HEK293 (cell line): ENCODE results near the gene KIAA0232.

ENCODE experiments used
- CTCF ChIA-PET: fragments of 350-600 bp; formaldehyde crosslinking; extraction: SDS; loops from one replicate; lab custom pipeline; 2021; ENCODE audit warnings: antibody characterized with exemption; lab: Yijun Ruan, JAX
- POLR2A ChIA-PET: fragments of 300-600 bp; formaldehyde crosslinking; extraction: SDS; loops from one replicate; lab custom pipeline; 2020; ENCODE audit warnings: antibody characterized with exemption, inconsistent platforms; lab: Yijun Ruan, JAX
- H3K27ac ChIP-seq: fragments of 200-500 bp; sonication (Bioruptor generic); 2 replicates; pipeline ENCODE4 v1.5.1; 2014; ENCODE audit warnings: low read depth, low read length, control low read depth, inconsistent platforms; ENCODE audit errors: extremely low read depth
- H3K36me3 ChIP-seq, 2 experiments: fragments of 200-500 bp in 1 of 2; sonication (Bioruptor generic) in 1 of 2; 1 replicate in 1 of 2; 2 replicates in 1 of 2; pipeline ENCODE4 v1.5.1; 2014 to 2017; ENCODE audit warnings: inconsistent platforms in 2 of 2, low read length in 2 of 2; ENCODE audit not compliant: control insufficient read depth in 2 of 2, insufficient read depth in 1 of 2
- H3K4me1 ChIP-seq: fragments of 200-500 bp; sonication (Bioruptor generic); 2 replicates; pipeline ENCODE4 v1.5.1; 2014; ENCODE audit warnings: mild to moderate bottlenecking, low read length, inconsistent platforms; ENCODE audit not compliant: control insufficient read depth, insufficient read depth
- H3K4me3 ChIP-seq: 2 replicates; pipeline ENCODE4 v1.5.1; 2011; ENCODE audit warnings: low read depth, mild to moderate bottlenecking, control low read depth, low read length, moderate library complexity
- H3K9me3 ChIP-seq: fragments of 200-500 bp; sonication (Bioruptor generic); 2 replicates; pipeline ENCODE4 v1.5.1; 2014; ENCODE audit warnings: low read depth, low read length, inconsistent platforms; ENCODE audit not compliant: control insufficient read depth, insufficient read depth
- GLIS1 ChIP-seq: fragments of 450-650 bp; formaldehyde crosslinking; IDR thresholded peaks from 2 replicates; pipeline ENCODE4 v1.5.1; 2016; ENCODE audit warnings: missing biosample characterization, missing genetic modification characterization
- KLF16 ChIP-seq: fragments of 450-650 bp; formaldehyde crosslinking; IDR thresholded peaks from 2 replicates; pipeline ENCODE4 v1.5.1; 2017; ENCODE audit warnings: missing biosample characterization, missing genetic modification characterization
- KLF7 ChIP-seq: fragments of 450-650 bp; formaldehyde crosslinking; IDR thresholded peaks from 2 replicates; pipeline ENCODE4 v1.5.1; 2016; ENCODE audit warnings: missing biosample characterization, missing genetic modification characterization, borderline replicate concordance
- SETDB1 ChIP-seq: IDR thresholded peaks from one replicate; pipeline ENCODE4 v1.6.1; 2017; ENCODE audit warnings: mild to moderate bottlenecking, low read length, moderate library complexity, mixed read lengths; ENCODE audit not compliant: insufficient read length
- SP3 ChIP-seq: fragments of 450-650 bp; formaldehyde crosslinking; IDR thresholded peaks from 2 replicates; pipeline ENCODE4 v1.5.1; 2016; ENCODE audit warnings: missing biosample characterization, missing genetic modification characterization
- TRIM28 ChIP-seq: IDR thresholded peaks from 2 replicates; pipeline ENCODE4 v1.6.1; 2011; ENCODE audit warnings: low read length, control low read depth, borderline replicate concordance
- ZBTB48 ChIP-seq: fragments of 450-650 bp; formaldehyde crosslinking; IDR thresholded peaks from 2 replicates; pipeline ENCODE4 v1.5.1; 2016; ENCODE audit warnings: missing biosample characterization, missing genetic modification characterization
- ZNF112 ChIP-seq: fragments of 450-650 bp; formaldehyde crosslinking; IDR thresholded peaks from 2 replicates; pipeline ENCODE4 v1.5.0; 2017; ENCODE audit warnings: missing biosample characterization, missing genetic modification characterization
- ZNF138 ChIP-seq: fragments of 450-650 bp; formaldehyde crosslinking; IDR thresholded peaks from 2 replicates; pipeline ENCODE4 v1.5.1; 2016; ENCODE audit warnings: missing biosample characterization, missing genetic modification characterization, borderline replicate concordance
- ZNF146 ChIP-seq: fragments of 450-650 bp; formaldehyde crosslinking; IDR thresholded peaks from 2 replicates; pipeline ENCODE4 v1.5.1; 2016; ENCODE audit warnings: missing biosample characterization, missing genetic modification characterization
- ZNF350 ChIP-seq: fragments of 450-650 bp; formaldehyde crosslinking; IDR thresholded peaks from 2 replicates; pipeline ENCODE4 v1.5.0; 2017; ENCODE audit warnings: missing biosample characterization, mild to moderate bottlenecking, missing genetic modification characterization
- ZNF354C ChIP-seq: fragments of 450-650 bp; formaldehyde crosslinking; IDR thresholded peaks from 2 replicates; pipeline ENCODE4 v1.5.1; 2016; ENCODE audit warnings: missing biosample characterization, missing genetic modification characterization, low read depth, borderline replicate concordance
- ZNF585B ChIP-seq: fragments of 450-650 bp; formaldehyde crosslinking; IDR thresholded peaks from 2 replicates; pipeline ENCODE4 v1.5.1; 2016; ENCODE audit warnings: missing biosample characterization, missing genetic modification characterization
- ZNF596 ChIP-seq: fragments of 450-650 bp; IDR thresholded peaks from 2 replicates; pipeline ENCODE4 v1.5.0; 2018; ENCODE audit warnings: missing biosample characterization, mild to moderate bottlenecking, missing genetic modification characterization, moderate library complexity
- ZNF624 ChIP-seq: fragments of 450-650 bp; formaldehyde crosslinking; IDR thresholded peaks from 2 replicates; pipeline ENCODE4 v1.5.1; 2017; ENCODE audit warnings: missing biosample characterization, missing genetic modification characterization
- ZXDB ChIP-seq: fragments of 450-650 bp; formaldehyde crosslinking; IDR thresholded peaks from 2 replicates; pipeline ENCODE4 v1.5.1; 2016; ENCODE audit warnings: missing biosample characterization, missing genetic modification characterization
- TF ChIP-seq, protein P1 (sequence below): fragments of 450-650 bp; formaldehyde crosslinking; IDR thresholded peaks from 2 replicates; pipeline ENCODE4 v1.5.1; 2016; ENCODE audit warnings: missing biosample characterization, missing genetic modification characterization, borderline replicate concordance
- TF ChIP-seq, protein P2 (sequence below): fragments of 450-650 bp; formaldehyde crosslinking; IDR thresholded peaks from 2 replicates; pipeline ENCODE4 v1.5.1; 2016; ENCODE audit warnings: missing biosample characterization, missing genetic modification characterization, low read depth
- TF ChIP-seq, protein P3 (sequence below): fragments of 450-650 bp; formaldehyde crosslinking; IDR thresholded peaks from 2 replicates; pipeline ENCODE4 v1.5.1; 2016; ENCODE audit warnings: missing biosample characterization, missing genetic modification characterization, borderline replicate concordance
- TF ChIP-seq, protein P4 (sequence below): fragments of 450-650 bp; formaldehyde crosslinking; IDR thresholded peaks from 2 replicates; pipeline ENCODE4 v1.5.1; 2016; ENCODE audit warnings: missing biosample characterization, missing genetic modification characterization

The KIAA0232 gene

DNA sequence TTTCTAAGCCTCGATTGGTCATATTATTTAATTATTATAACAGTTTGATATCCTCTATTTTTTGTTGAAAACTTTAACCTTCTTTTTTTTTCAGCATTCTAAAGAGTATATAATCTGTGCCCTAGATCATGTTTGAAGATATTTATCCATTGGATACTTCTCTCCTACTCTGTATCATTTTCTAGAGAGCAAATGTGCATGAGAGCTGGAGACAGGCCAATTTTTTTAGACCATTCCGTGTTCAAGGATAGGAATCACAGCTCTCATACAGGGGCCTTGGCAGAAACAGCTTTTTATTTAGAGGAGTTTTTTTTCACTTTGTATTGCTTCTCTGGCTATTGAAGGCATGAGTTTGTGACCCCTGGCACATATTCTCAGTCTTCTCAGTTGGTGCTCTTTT lies 69.4 kb downstream of the KIAA0232 start (continued):
- TF ChIP-seq SP3 (tag by site-specific recombination) (no peak), KLF7 (tag by site-specific recombination) (no peak), ZNF350 (tag by site-specific recombination) (no peak), ZNF138 (tag by site-specific recombination) (no peak), KLF16 (tag by site-specific recombination) (no peak), ZNF596 (tag by site-specific recombination) (no peak), ZBTB48 (tag by site-specific recombination) (no peak), ZNF354C (tag by site-specific recombination) (no peak)
- TF ChIP-seq, protein P1, sequence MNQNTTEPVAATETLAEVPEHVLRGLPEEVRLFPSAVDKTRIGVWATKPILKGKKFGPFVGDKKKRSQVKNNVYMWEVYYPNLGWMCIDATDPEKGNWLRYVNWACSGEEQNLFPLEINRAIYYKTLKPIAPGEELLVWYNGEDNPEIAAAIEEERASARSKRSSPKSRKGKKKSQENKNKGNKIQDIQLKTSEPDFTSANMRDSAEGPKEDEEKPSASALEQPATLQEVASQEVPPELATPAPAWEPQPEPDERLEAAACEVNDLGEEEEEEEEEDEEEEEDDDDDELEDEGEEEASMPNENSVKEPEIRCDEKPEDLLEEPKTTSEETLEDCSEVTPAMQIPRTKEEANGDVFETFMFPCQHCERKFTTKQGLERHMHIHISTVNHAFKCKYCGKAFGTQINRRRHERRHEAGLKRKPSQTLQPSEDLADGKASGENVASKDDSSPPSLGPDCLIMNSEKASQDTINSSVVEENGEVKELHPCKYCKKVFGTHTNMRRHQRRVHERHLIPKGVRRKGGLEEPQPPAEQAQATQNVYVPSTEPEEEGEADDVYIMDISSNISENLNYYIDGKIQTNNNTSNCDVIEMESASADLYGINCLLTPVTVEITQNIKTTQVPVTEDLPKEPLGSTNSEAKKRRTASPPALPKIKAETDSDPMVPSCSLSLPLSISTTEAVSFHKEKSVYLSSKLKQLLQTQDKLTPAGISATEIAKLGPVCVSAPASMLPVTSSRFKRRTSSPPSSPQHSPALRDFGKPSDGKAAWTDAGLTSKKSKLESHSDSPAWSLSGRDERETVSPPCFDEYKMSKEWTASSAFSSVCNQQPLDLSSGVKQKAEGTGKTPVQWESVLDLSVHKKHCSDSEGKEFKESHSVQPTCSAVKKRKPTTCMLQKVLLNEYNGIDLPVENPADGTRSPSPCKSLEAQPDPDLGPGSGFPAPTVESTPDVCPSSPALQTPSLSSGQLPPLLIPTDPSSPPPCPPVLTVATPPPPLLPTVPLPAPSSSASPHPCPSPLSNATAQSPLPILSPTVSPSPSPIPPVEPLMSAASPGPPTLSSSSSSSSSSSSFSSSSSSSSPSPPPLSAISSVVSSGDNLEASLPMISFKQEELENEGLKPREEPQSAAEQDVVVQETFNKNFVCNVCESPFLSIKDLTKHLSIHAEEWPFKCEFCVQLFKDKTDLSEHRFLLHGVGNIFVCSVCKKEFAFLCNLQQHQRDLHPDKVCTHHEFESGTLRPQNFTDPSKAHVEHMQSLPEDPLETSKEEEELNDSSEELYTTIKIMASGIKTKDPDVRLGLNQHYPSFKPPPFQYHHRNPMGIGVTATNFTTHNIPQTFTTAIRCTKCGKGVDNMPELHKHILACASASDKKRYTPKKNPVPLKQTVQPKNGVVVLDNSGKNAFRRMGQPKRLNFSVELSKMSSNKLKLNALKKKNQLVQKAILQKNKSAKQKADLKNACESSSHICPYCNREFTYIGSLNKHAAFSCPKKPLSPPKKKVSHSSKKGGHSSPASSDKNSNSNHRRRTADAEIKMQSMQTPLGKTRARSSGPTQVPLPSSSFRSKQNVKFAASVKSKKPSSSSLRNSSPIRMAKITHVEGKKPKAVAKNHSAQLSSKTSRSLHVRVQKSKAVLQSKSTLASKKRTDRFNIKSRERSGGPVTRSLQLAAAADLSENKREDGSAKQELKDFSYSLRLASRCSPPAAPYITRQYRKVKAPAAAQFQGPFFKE (tag by site-specific recombination): no peak
- TF ChIP-seq, protein P2, sequence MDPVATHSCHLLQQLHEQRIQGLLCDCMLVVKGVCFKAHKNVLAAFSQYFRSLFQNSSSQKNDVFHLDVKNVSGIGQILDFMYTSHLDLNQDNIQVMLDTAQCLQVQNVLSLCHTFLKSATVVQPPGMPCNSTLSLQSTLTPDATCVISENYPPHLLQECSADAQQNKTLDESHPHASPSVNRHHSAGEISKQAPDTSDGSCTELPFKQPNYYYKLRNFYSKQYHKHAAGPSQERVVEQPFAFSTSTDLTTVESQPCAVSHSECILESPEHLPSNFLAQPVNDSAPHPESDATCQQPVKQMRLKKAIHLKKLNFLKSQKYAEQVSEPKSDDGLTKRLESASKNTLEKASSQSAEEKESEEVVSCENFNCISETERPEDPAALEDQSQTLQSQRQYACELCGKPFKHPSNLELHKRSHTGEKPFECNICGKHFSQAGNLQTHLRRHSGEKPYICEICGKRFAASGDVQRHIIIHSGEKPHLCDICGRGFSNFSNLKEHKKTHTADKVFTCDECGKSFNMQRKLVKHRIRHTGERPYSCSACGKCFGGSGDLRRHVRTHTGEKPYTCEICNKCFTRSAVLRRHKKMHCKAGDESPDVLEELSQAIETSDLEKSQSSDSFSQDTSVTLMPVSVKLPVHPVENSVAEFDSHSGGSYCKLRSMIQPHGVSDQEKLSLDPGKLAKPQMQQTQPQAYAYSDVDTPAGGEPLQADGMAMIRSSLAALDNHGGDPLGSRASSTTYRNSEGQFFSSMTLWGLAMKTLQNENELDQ (tag by site-specific recombination): no peak

DNA sequence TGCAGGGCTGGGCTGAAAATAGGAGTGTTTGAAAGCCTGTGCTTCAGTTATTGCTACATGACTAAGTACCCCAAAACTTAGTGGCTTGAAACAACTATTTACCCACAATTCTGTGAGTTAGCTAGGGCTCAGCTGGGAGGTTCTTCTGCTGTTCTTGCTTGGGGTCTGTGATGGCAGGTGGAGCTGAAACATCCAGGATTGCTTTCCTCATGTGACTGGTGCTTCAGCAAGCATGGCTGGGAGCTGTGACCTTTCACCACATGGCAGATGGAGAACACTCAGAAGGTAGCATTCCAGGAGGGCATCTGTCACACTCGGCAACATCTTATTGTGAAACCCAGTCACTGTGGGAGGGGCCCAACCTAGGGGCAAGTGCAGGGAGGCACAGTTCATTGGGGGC lies 70.1 kb downstream of the KIAA0232 start:
- peaks cover 5 to 35% of the 10 kb centered on the region in 2 experiments; a peak in 2 of 3 replicates for H3K36me3 ChIP-seq
- POLR2A ChIA-PET: no interaction called here
- H3K27ac ChIP-seq: no peak overlapping the region
- CTCF ChIA-PET: interaction anchor here (0.7 to 2.5 kb wide), 2 partner anchors 21 to 210 kb away, joined by 3 to 13 read pairs; no protein-coding TSS in a partner anchor
- H3K4me3 ChIP-seq: no peak overlapping the region
- no peaks in the 10 kb centered on the region for H3K9me3 ChIP-seq
- H3K4me1 ChIP-seq: no peaks in the 10 kb centered on the region
- TF ChIP-seq SETDB1: peak; percentile 71
- no peak for TF ChIP-seq ZNF585B
- peak; percentile 68; the same call in 1 of the 2 replicates for TF ChIP-seq TRIM28

DNA sequence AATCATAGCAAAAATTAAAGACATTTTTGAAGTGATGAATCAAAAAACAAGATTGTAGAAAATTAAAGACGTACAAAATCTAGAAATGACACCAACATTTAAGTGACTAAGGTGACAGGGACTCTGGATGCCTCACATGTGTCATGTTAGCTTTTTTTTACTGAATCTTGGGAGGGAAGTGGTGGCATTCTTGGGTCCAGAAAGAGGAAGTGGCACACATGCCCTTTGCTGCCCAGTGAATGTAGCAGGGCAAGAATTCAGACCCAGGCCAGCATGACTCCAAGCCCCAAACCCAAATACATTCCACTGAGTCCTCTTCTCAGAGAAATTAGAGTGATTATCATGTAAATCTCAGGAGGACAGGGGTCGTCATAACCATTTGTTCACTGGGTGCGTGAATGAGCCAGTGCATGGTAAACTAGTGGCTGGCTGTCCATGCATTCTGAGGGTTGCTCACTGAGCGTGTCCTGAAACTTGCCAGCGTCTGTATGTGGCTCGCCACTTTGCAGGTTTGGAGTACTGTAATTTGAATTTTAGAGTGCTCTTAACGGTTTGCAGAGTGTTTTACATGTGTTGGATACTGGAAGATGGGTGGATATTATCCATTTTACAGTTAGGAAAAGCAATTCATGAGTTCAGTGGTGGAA lies 71.7 kb downstream of the KIAA0232 start:
- Histone ChIP-seq H3K4me1 (no peaks in the 10 kb centered on the region), H3K9me3 (no peaks in the 10 kb centered on the region), H3K4me3 (no peak overlapping the region), H3K36me3 (peaks cover 4 to 36% of the 10 kb centered on the region in 2 experiments; a peak in 2 of 3 replicates), H3K27ac (no peak overlapping the region)
- ChIA-PET CTCF (interaction anchor here (1.8 kb wide), 1 partner anchor 19 kb away, joined by 14 read pairs; no protein-coding TSS in a partner anchor), POLR2A (interaction anchor here (0.6 kb wide), 1 partner anchor 91 kb away, joined by 3 read pairs; no protein-coding TSS in a partner anchor)
- TF ChIP-seq ZNF112 (tag by site-specific recombination) (no peak), ZNF146 (no peak), ZNF624 (tag by site-specific recombination) (no peak), GLIS1 (tag by site-specific recombination) (no peak), ZXDB (tag by site-specific recombination) (no peak)
- TF ChIP-seq, protein P3, sequence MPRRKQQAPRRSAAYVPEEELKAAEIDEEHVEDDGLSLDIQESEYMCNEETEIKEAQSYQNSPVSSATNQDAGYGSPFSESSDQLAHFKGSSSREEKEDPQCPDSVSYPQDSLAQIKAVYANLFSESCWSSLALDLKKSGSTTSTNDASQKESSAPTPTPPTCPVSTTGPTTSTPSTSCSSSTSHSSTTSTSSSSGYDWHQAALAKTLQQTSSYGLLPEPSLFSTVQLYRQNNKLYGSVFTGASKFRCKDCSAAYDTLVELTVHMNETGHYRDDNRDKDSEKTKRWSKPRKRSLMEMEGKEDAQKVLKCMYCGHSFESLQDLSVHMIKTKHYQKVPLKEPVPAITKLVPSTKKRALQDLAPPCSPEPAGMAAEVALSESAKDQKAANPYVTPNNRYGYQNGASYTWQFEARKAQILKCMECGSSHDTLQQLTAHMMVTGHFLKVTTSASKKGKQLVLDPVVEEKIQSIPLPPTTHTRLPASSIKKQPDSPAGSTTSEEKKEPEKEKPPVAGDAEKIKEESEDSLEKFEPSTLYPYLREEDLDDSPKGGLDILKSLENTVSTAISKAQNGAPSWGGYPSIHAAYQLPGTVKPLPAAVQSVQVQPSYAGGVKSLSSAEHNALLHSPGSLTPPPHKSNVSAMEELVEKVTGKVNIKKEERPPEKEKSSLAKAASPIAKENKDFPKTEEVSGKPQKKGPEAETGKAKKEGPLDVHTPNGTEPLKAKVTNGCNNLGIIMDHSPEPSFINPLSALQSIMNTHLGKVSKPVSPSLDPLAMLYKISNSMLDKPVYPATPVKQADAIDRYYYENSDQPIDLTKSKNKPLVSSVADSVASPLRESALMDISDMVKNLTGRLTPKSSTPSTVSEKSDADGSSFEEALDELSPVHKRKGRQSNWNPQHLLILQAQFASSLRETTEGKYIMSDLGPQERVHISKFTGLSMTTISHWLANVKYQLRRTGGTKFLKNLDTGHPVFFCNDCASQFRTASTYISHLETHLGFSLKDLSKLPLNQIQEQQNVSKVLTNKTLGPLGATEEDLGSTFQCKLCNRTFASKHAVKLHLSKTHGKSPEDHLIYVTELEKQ (tag by site-specific recombination): no peak
- TF ChIP-seq, protein P4, sequence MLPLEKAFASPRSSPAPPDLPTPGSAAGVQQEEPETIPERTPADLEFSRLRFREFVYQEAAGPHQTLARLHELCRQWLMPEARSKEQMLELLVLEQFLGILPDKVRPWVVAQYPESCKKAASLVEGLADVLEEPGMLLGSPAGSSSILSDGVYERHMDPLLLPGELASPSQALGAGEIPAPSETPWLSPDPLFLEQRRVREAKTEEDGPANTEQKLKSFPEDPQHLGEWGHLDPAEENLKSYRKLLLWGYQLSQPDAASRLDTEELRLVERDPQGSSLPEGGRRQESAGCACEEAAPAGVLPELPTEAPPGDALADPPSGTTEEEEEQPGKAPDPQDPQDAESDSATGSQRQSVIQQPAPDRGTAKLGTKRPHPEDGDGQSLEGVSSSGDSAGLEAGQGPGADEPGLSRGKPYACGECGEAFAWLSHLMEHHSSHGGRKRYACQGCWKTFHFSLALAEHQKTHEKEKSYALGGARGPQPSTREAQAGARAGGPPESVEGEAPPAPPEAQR (tag by site-specific recombination): no peak
